Measurements from ENCODE around the gene RGPD5.
"Not testable (repeated sequence)": the region's sequence is repeated elsewhere in the genome, so short reads cannot be mapped to it uniquely, and the experiment has no call there.

DNA sequence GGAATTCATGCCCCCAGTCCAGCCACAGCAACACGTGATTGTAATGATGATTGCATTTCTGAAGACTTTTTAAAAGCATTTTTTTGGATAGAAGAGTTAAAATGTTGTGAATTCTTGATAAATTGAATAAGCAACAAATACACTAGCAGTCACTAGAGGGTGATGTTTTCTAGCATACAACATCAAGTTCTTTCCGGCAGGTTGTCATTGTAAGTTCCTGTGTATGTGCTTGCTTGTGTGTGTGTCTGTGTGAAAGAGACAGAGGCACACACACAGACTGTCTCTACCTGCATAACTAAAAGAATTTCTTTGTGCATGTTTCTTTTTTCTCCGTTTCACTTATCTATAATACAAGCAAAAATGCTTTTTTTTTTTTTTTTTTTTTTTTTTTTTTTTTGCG, 95.8 kb downstream of the RGPD5 start:
- not testable (repeated sequence) for TF ChIP-seq CTCF, EP300 (IDR thresholded peaks at IDR 0.05)

All from sigmoid colon (tissue), 4 donors.